Measurements from ENCODE around the gene TAB2. TPM values are rescaled to one million over a fixed set of nuclear protein-coding genes. Genes with fewer than 3 reads are reported as not detected.

The TAB2 gene
- total RNA-seq, 1 experiment from 2014 or later: 56.7 TPM

- BruUV-seq (replicated peaks): no TSS peak
- CTCF ChIA-PET: no interaction called here
- POLR2A ChIA-PET: no interaction called here
- no peak overlapping the region for H3K9ac ChIP-seq (ENCODE audit: low read length)
- H2AFZ ChIP-seq (ENCODE audit: low read depth, low read length, poor library complexity, severe bottlenecking): no peak overlapping the region
- no peaks in the 10 kb centered on the region for H3K27me3 ChIP-seq (ENCODE audit: insufficient read depth, low read length)
- H3K27ac ChIP-seq (ENCODE audit: low read depth, low read length): no peak overlapping the region
- no peaks in the 10 kb centered on the region for H3K4me1 ChIP-seq (ENCODE audit: control insufficient read depth in 1 of 2, insufficient read depth in 2 of 2, low read length in 2 of 2)
- no peaks in the 10 kb centered on the region for H4K20me1 ChIP-seq (ENCODE audit: insufficient read depth)
- intact Hi-C loops (cut with micrococcal nuclease): no loop called here
- TF ChIP-seq ZFX (IDR thresholded peaks at IDR 0.05) (no peak), SRF (IDR thresholded peaks at IDR 0.05; ENCODE audit: low read depth) (no peak), EZH2 (IDR thresholded peaks at IDR 0.05) (no peak), CBX3 (IDR thresholded peaks at IDR 0.05; ENCODE audit: low read depth) (no peak), CEBPB (IDR thresholded peaks at IDR 0.05; ENCODE audit: low read depth) (no peak), EGR1 (IDR thresholded peaks at IDR 0.05; ENCODE audit: low read depth) (no peak), TCF7L2 (IDR thresholded peaks at IDR 0.05; ENCODE audit: borderline replicate concordance, extremely low read depth, insufficient read depth, insufficient read length) (no peak), YY1 (IDR thresholded peaks at IDR 0.05; ENCODE audit: extremely low read depth, insufficient replicate concordance, low read depth, low read length) (no peak), MAX (IDR thresholded peaks at IDR 0.05) (no peak), SP1 (IDR thresholded peaks at IDR 0.05; ENCODE audit: low read depth) (no peak), ATF3 (IDR thresholded peaks at IDR 0.05) (no peak), POLR2A (IDR thresholded peaks at IDR 0.05; ENCODE audit: borderline replicate concordance, extremely low read depth, insufficient read depth, insufficient read length) (no peak), SIN3A (IDR thresholded peaks at IDR 0.05; ENCODE audit: low read depth) (no peak), POLR2AphosphoS5 (IDR thresholded peaks at IDR 0.05; ENCODE audit: low read depth, low read length) (no peak), FOSL1 (IDR thresholded peaks at IDR 0.05; ENCODE audit: low read depth) (no peak), JUND (IDR thresholded peaks at IDR 0.05) (no peak)
- TF ChIP-seq, protein P1, sequence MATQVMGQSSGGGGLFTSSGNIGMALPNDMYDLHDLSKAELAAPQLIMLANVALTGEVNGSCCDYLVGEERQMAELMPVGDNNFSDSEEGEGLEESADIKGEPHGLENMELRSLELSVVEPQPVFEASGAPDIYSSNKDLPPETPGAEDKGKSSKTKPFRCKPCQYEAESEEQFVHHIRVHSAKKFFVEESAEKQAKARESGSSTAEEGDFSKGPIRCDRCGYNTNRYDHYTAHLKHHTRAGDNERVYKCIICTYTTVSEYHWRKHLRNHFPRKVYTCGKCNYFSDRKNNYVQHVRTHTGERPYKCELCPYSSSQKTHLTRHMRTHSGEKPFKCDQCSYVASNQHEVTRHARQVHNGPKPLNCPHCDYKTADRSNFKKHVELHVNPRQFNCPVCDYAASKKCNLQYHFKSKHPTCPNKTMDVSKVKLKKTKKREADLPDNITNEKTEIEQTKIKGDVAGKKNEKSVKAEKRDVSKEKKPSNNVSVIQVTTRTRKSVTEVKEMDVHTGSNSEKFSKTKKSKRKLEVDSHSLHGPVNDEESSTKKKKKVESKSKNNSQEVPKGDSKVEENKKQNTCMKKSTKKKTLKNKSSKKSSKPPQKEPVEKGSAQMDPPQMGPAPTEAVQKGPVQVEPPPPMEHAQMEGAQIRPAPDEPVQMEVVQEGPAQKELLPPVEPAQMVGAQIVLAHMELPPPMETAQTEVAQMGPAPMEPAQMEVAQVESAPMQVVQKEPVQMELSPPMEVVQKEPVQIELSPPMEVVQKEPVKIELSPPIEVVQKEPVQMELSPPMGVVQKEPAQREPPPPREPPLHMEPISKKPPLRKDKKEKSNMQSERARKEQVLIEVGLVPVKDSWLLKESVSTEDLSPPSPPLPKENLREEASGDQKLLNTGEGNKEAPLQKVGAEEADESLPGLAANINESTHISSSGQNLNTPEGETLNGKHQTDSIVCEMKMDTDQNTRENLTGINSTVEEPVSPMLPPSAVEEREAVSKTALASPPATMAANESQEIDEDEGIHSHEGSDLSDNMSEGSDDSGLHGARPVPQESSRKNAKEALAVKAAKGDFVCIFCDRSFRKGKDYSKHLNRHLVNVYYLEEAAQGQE (IDR thresholded peaks at IDR 0.05; ENCODE audit: low read depth): no peak
- H3K79me2 ChIP-seq (ENCODE audit: insufficient read depth, low read length): peaks cover 20% of the 10 kb centered on the region; the same call in 1 of the 2 replicates
- H3K9me3 ChIP-seq (ENCODE audit: control insufficient read depth in 1 of 2, insufficient read depth in 1 of 2, low read depth in 1 of 2, low read length in 2 of 2): no peaks in the 10 kb centered on the region
- H3K4me2 ChIP-seq (ENCODE audit: low read length): no peak overlapping the region
- RAD21 ChIA-PET (ENCODE audit: low non-redundant PET in 1 of 2, low total read pairs in 2 of 2, uncharacterized antibody in 2 of 2, unreplicated experiment in 2 of 2): no interaction called here
- H3K4me3 ChIP-seq (replicated peaks in 1 of 2; ENCODE audit: low read depth in 1 of 2, low read length in 2 of 2): no peak overlapping the region
- ATAC-seq (no peak), DNase-seq (ENCODE audit: low read depth, low spot score) (no peak)
- H3K36me3 ChIP-seq (ENCODE audit: control insufficient read depth in 1 of 2, insufficient read depth in 2 of 2, low read length in 2 of 2): peaks cover 13 to 19% of the 10 kb centered on the region in 2 experiments; a peak in 3 of 4 replicates
- no peaks in the 10 kb centered on the region for H3K9me2 ChIP-seq (ENCODE audit: insufficient read depth)
Measured at GRCh38 chr6:149379977-149380376, 62.5 kb downstream of the TAB2 start.

All from HCT116 (cell line).